DMS53 treated with DMSO at 0.1 percent for 48 hours (cell line): Measurements from ENCODE around the gene RUNX3.
A peak's percentile ranks its signal among the peaks of the same experiment; 100 is the strongest.

Source experiments
- DNase-seq: peaks from one replicate; lab custom pipeline; 2025; ENCODE audit not compliant: unreplicated experiment; lab: John Stamatoyannopoulos, UW

The RUNX3 gene

GRCh38 chr1:24931146-24931467 lies 1.0 kb upstream of the RUNX3 start:
- no peak for DNase-seq

GRCh38 chr1:24929398-24930259 lies 447 bp downstream of the RUNX3 start:
- no peak for DNase-seq

- DNase-seq = peak; percentile 23
These were observed 1.2 kb downstream of the RUNX3 start for GRCh38 chr1:24928689-24929397.

- DNase-seq = no peak
These were observed 1.9 kb downstream of the RUNX3 start for GRCh38 chr1:24927988-24928688.

GRCh38 chr1:24927473-24927872 lies 2.6 kb downstream of the RUNX3 start:
- DNase-seq = no peak

GRCh38 chr1:24926563-24927249 lies 3.4 kb downstream of the RUNX3 start:
- no peak for DNase-seq

- no peak for DNase-seq
These were observed 4.1 kb downstream of the RUNX3 start for GRCh38 chr1:24925963-24926362.

- no peak for DNase-seq
These were observed 4.8 kb downstream of the RUNX3 start for GRCh38 chr1:24925082-24925779.

- no peak for DNase-seq
These were observed 6.5 kb downstream of the RUNX3 start for GRCh38 chr1:24923485-24924113.

- DNase-seq = no peak
These were observed 8.0 kb downstream of the RUNX3 start for GRCh38 chr1:24921938-24922662.

GRCh38 chr1:24921412-24921811 lies 8.7 kb downstream of the RUNX3 start:
- DNase-seq = no peak

GRCh38 chr1:24920533-24920925 lies 9.5 kb downstream of the RUNX3 start:
- DNase-seq = no peak

- DNase-seq = no peak
These were observed 10.1 kb downstream of the RUNX3 start for GRCh38 chr1:24919791-24920532.

- no peak for DNase-seq
These were observed 11.0 kb downstream of the RUNX3 start for GRCh38 chr1:24918995-24919605.

GRCh38 chr1:24918370-24918769 lies 11.7 kb downstream of the RUNX3 start:
- DNase-seq = no peak

- no peak for DNase-seq
These were observed 12.6 kb downstream of the RUNX3 start for GRCh38 chr1:24917327-24918074.

- DNase-seq = no peak
These were observed 14.1 kb downstream of the RUNX3 start for GRCh38 chr1:24915816-24916602.
